Activated T-cell treated with anti-CD3 and anti-CD28 coated beads for 1 hour (primary cell): ENCODE results near the gene EZR.

Experiments
- DNase-seq: peaks from one replicate; pipeline ENCODE4 v3.0.0-alpha.2; 2020; ENCODE audit warnings: low read depth

EZR gene

GRCh38 chr6:158725704-158726103, 93.5 kb downstream of the EZR start:
- no peak for DNase-seq

DNA sequence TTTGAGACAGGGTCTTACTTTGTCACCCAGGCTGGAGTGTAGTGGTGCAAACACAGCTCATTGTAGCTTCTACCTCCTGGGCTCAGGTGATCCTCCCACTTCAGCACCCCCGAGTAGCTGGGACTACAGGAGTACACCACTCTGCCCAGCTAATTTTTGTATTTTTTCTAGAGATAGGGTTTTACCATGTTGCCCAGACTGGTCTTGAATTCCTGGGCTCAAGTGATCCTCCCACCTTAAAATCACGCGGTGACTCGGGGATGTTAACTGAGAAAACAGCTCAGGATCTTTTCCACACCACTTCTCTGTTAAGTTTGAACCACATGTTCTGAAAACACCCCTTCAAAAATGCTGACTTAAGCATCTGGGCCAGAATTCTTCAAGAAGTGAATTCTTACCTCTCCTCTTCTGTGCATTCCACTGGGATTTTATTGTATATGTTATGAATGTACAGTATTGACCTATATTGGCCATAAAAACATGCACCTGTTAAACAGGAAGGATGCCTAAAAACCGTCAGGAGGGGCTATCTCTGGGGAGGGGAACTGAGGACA, 96.9 kb downstream of the EZR start:
- no peak for DNase-seq

GRCh38 chr6:158718461-158719046, 100.6 kb downstream of the EZR start:
- DNase-seq = no peak

DNA sequence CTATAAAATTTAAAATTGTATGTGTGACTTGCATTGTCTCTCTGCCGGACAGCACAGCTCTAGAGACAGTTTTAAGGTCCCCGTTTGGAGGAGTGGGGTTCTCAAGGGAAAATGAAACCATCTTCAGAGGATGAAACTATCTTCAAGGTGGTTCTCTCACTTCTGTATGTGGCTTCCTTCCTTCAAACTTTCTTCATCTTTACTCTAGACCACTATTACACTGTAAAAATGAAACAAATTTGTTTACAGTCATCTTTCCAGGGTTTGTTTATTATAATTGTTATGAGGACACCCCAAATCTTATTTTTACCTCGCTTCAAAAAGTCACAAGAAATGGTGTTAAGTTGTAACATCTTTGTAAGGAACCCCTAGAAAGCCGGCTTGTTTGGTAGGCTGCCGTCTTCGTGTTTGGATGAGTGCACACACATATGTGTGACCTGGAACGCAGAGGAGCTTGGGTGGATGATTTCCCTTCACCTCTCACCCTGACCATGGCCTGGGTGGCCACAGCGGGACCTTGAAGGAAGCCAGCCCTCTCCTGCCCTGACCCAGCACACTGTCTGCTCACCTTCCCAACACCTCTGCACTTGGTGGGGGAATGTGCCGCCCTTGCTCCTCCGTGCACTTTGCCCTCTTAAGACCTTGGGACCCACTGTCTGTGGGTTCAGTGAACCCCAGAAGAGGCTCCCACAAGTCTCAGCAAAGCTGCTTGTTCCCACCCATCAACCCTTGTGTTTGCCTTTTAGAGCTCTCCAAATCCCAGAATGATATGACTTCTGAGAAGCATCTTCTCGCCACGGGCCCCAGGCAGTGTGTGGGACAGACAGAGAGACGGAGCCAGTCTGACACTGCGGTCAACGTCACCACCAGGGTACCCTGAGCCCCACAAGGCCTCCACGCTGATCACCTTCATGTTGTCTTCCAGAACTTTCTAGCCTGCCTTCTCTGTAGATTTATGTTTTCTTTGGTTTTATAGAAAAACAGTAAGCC, 101.5 kb downstream of the EZR start:
- no peak for DNase-seq
